ENCODE data around the gene STOX1. TPM values are rescaled to one million over a fixed set of nuclear protein-coding genes. Genes with fewer than 3 reads are reported as not detected.
"Not testable (repeated sequence)": the region's sequence is repeated elsewhere in the genome, so short reads cannot be mapped to it uniquely, and the experiment has no call there.

STOX1 gene
- total RNA-seq = under 1 TPM in 1 of 2 donors, not detected in 1; 0.12 TPM
- 0.15 to 1.5 reads per million in 2 donors for total RNA-seq

- Mint-ChIP-seq H3K4me1 (peaks cover 2% of the 10 kb centered on the region), H3K4me3 (peak within 1 kb of the TSS; percentile 80), H3K27ac (no peak within 1 kb of the TSS), H3K27me3 (peaks cover 5% of the 10 kb centered on the region), H3K36me3 (ENCODE audit: low read depth) (no peaks in the 10 kb centered on the region)
- peak; percentile 21 to 43 (median 31) for DNase-seq
- H3K9me3 ChIP-seq (ENCODE audit: control insufficient read depth, low read length, poor library complexity, severe bottlenecking) = no peaks in the 10 kb centered on the region
- ATAC-seq = peak; percentile 78
Measured at GRCh38 chr10:68826764-68827591, at the start of gene STOX1. Gene STOX1 (plus strand): TSS chr10:68827531. CDS start chr10:68827624, 93 bp downstream.

GRCh38 chr10:68781613-68782574 is 45.4 kb upstream of the STOX1 start:
- Mint-ChIP-seq H3K4me3 (no peak overlapping the region), H3K27me3 (no peaks in the 10 kb centered on the region), H3K4me1 (no peaks in the 10 kb centered on the region), H3K36me3 (ENCODE audit: low read depth) (peaks cover 7% of the 10 kb centered on the region), H3K27ac (no peak overlapping the region)
- no peaks in the 10 kb centered on the region for H3K9me3 ChIP-seq (ENCODE audit: control insufficient read depth, low read length, poor library complexity, severe bottlenecking)
- ATAC-seq (no peak), DNase-seq (no peak)

- ATAC-seq (no peak), DNase-seq (no peak)
- Mint-ChIP-seq H3K27ac (no peak overlapping the region), H3K27me3 (no peaks in the 10 kb centered on the region), H3K4me3 (no peak overlapping the region), H3K36me3 (ENCODE audit: low read depth) (peaks cover 6% of the 10 kb centered on the region), H3K4me1 (no peaks in the 10 kb centered on the region)
- H3K9me3 ChIP-seq (ENCODE audit: control insufficient read depth, low read length, poor library complexity, severe bottlenecking) = no peaks in the 10 kb centered on the region
Measured at GRCh38 chr10:68784476-68784875, 42.9 kb upstream of the STOX1 start.

GRCh38 chr10:68787813-68788212 is 39.5 kb upstream of the STOX1 start:
- Mint-ChIP-seq H3K4me3 (no peak overlapping the region), H3K36me3 (ENCODE audit: low read depth) (peaks cover 6% of the 10 kb centered on the region), H3K4me1 (no peaks in the 10 kb centered on the region), H3K27me3 (no peaks in the 10 kb centered on the region), H3K27ac (no peak overlapping the region)
- ATAC-seq (no peak), DNase-seq (no peak)
- H3K9me3 ChIP-seq (ENCODE audit: control insufficient read depth, low read length, poor library complexity, severe bottlenecking) = no peaks in the 10 kb centered on the region

GRCh38 chr10:68790476-68790875 is 36.9 kb upstream of the STOX1 start:
- ATAC-seq (no peak), DNase-seq (no peak)
- Mint-ChIP-seq H3K4me3 (no peak overlapping the region), H3K36me3 (ENCODE audit: low read depth) (peaks cover 5% of the 10 kb centered on the region), H3K27ac (no peak overlapping the region), H3K4me1 (no peaks in the 10 kb centered on the region), H3K27me3 (no peaks in the 10 kb centered on the region)
- no peaks in the 10 kb centered on the region for H3K9me3 ChIP-seq (ENCODE audit: control insufficient read depth, low read length, poor library complexity, severe bottlenecking)

GRCh38 chr10:68792115-68792514 is 35.2 kb upstream of the STOX1 start:
- no peak for DNase-seq
- Mint-ChIP-seq H3K27ac (peak overlapping the region; percentile 54), H3K27me3 (no peaks in the 10 kb centered on the region), H3K4me1 (no peaks in the 10 kb centered on the region), H3K4me3 (no peak overlapping the region), H3K36me3 (ENCODE audit: low read depth) (no peaks in the 10 kb centered on the region)
- no peak for ATAC-seq
- no peaks in the 10 kb centered on the region for H3K9me3 ChIP-seq (ENCODE audit: control insufficient read depth, low read length, poor library complexity, severe bottlenecking)

- H3K9me3 ChIP-seq (ENCODE audit: control insufficient read depth, low read length, poor library complexity, severe bottlenecking) = no peaks in the 10 kb centered on the region
- Mint-ChIP-seq H3K36me3 (ENCODE audit: low read depth) (no peaks in the 10 kb centered on the region), H3K4me3 (no peak overlapping the region), H3K4me1 (no peaks in the 10 kb centered on the region), H3K27ac (no peak overlapping the region), H3K27me3 (no peaks in the 10 kb centered on the region)
- DNase-seq (no peak), ATAC-seq (no peak)
Measured at GRCh38 chr10:68795886-68796532, 31.3 kb upstream of the STOX1 start.

- no peak overlapping the region for H3K27ac Mint-ChIP-seq
- H3K27me3 Mint-ChIP-seq = no peaks in the 10 kb centered on the region
- H3K9me3 ChIP-seq (ENCODE audit: control insufficient read depth, low read length, poor library complexity, severe bottlenecking) = no peaks in the 10 kb centered on the region
- H3K36me3 Mint-ChIP-seq (ENCODE audit: low read depth) = no peaks in the 10 kb centered on the region
- no peaks in the 10 kb centered on the region for H3K4me1 Mint-ChIP-seq
- no peak overlapping the region for H3K4me3 Mint-ChIP-seq
- no peak for ATAC-seq
- no peak for DNase-seq
Measured at GRCh38 chr10:68796605-68797004, 30.7 kb upstream of the STOX1 start.

GRCh38 chr10:68800211-68800610 is 27.1 kb upstream of the STOX1 start:
- H3K27me3 Mint-ChIP-seq = no peaks in the 10 kb centered on the region
- H3K27ac Mint-ChIP-seq = no peak overlapping the region
- H3K4me3 Mint-ChIP-seq = no peak overlapping the region
- no peaks in the 10 kb centered on the region for H3K36me3 Mint-ChIP-seq (ENCODE audit: low read depth)
- DNase-seq = no peak
- H3K4me1 Mint-ChIP-seq = no peaks in the 10 kb centered on the region
- ATAC-seq = no peak
- no peaks in the 10 kb centered on the region for H3K9me3 ChIP-seq (ENCODE audit: control insufficient read depth, low read length, poor library complexity, severe bottlenecking)

GRCh38 chr10:68804692-68805091 is 22.6 kb upstream of the STOX1 start:
- ATAC-seq (no peak), DNase-seq (no peak)
- Mint-ChIP-seq H3K4me3 (no peak overlapping the region), H3K36me3 (ENCODE audit: low read depth) (no peaks in the 10 kb centered on the region), H3K4me1 (no peaks in the 10 kb centered on the region), H3K27me3 (no peaks in the 10 kb centered on the region), H3K27ac (no peak overlapping the region)
- H3K9me3 ChIP-seq (ENCODE audit: control insufficient read depth, low read length, poor library complexity, severe bottlenecking) = no peaks in the 10 kb centered on the region

- H3K4me1 Mint-ChIP-seq; H3K27ac Mint-ChIP-seq; H3K9me3 ChIP-seq (ENCODE audit: control insufficient read depth, low read length, poor library complexity, severe bottlenecking); H3K4me3 Mint-ChIP-seq; ATAC-seq; DNase-seq; H3K36me3 Mint-ChIP-seq (ENCODE audit: low read depth); H3K27me3 Mint-ChIP-seq: not testable (repeated sequence)
Measured at GRCh38 chr10:68810830-68811229, 16.5 kb upstream of the STOX1 start.

GRCh38 chr10:68811314-68812009 is 15.9 kb upstream of the STOX1 start:
- no peaks in the 10 kb centered on the region for H3K9me3 ChIP-seq (ENCODE audit: control insufficient read depth, low read length, poor library complexity, severe bottlenecking)
- no peak for DNase-seq
- Mint-ChIP-seq H3K4me3 (no peak overlapping the region), H3K36me3 (ENCODE audit: low read depth) (no peaks in the 10 kb centered on the region), H3K27ac (no peak overlapping the region), H3K27me3 (no peaks in the 10 kb centered on the region), H3K4me1 (no peaks in the 10 kb centered on the region)
- no peak for ATAC-seq
